AG09319 (cell line): ENCODE measurements around the gene MAPKAPK2.
"Not testable (repeated sequence)": the region's sequence is repeated elsewhere in the genome, so short reads cannot be mapped to it uniquely, and the experiment has no call there.

Source experiments
- DNase-seq: peaks from one replicate; pipeline ENCODE4 v3.0.0-alpha.2; 2010; ENCODE audit warnings: low read depth; ENCODE audit errors: extremely low read depth
- TF ChIP-seq, protein P1 (sequence below): IDR thresholded peaks from 2 replicates; pipeline ENCODE4 v1.5.1; 2011; ENCODE audit warnings: low read depth, mild to moderate bottlenecking, inconsistent platforms, low read length, moderate library complexity

Gene MAPKAPK2

GRCh38 chr1:206761159-206761768, 76.6 kb downstream of the MAPKAPK2 start:
- TF ChIP-seq, protein P1, sequence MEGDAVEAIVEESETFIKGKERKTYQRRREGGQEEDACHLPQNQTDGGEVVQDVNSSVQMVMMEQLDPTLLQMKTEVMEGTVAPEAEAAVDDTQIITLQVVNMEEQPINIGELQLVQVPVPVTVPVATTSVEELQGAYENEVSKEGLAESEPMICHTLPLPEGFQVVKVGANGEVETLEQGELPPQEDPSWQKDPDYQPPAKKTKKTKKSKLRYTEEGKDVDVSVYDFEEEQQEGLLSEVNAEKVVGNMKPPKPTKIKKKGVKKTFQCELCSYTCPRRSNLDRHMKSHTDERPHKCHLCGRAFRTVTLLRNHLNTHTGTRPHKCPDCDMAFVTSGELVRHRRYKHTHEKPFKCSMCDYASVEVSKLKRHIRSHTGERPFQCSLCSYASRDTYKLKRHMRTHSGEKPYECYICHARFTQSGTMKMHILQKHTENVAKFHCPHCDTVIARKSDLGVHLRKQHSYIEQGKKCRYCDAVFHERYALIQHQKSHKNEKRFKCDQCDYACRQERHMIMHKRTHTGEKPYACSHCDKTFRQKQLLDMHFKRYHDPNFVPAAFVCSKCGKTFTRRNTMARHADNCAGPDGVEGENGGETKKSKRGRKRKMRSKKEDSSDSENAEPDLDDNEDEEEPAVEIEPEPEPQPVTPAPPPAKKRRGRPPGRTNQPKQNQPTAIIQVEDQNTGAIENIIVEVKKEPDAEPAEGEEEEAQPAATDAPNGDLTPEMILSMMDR, result peak; percentile 17
- DNase-seq, result no peak

- DNase-seq, result not testable (repeated sequence)
These were observed 78.1 kb downstream of the MAPKAPK2 start for GRCh38 chr1:206762741-206763364.

DNA sequence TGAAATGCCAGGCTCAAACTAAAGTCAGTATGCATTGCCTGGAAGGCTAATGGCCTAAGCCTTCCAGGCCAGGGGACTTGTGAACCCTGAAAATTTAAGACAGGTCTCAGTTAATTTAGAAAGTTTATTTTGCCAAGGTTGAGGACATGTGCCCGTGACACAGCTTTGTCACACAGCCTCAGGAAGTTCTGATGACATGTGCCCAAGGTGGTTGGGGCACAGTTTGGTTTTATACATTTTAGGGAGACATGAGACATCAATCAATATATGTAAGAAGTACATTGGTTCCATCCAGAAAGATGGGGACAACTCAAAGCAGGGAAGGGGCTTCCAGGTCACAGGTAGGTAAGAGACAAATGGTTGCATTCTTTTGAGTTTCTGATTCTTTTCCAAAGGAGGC, 81.1 kb downstream of the MAPKAPK2 start:
- not testable (repeated sequence) for DNase-seq

DNA sequence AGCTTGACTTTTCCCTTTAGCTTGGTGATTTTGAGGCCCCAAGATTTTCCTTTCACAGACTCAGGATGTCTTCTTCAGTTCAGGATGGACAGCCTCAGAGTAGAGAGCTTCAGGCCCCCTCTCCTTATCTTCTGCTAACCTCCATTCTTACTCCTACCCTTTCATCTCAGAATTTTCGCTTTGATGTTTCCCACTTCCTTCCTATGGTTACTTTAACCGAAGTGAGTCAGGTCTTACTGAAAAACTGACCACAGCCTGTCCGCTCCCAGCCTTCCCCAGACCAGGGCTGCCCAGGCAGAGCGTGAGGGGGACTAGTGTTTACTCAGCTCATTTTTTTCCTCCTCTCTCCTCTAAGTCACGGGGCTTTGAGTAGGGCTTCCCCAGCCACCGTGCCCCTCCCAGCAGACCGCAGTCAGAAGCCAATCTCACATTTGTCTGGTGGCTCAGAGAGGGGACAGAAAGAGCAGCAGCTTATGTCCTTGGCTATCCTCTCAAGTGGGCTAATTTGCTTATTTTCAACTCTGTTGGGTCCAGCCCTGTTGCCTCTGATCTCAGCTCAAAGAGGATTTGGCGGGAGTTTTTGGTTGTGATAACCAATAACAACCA, 81.6 kb downstream of the MAPKAPK2 start:
- peak; percentile 19 for DNase-seq
- TF ChIP-seq, protein P1, result no peak

GRCh38 chr1:206768472-206769303, 84.0 kb downstream of the MAPKAPK2 start:
- TF ChIP-seq, protein P1, result no peak
- DNase-seq, result no peak

- TF ChIP-seq, protein P1, result no peak
- DNase-seq, result no peak
These were observed 84.6 kb downstream of the MAPKAPK2 start for GRCh38 chr1:206769304-206769731.

- TF ChIP-seq, protein P1, result no peak
- DNase-seq, result no peak
These were observed 86.0 kb downstream of the MAPKAPK2 start, which contains the start of gene IL19 for GRCh38 chr1:206770531-206771337. TSS of gene IL19 (plus strand) at chr1:206770773. CDS start at chr1:206836663, 65,890 bp downstream.
